GM12891 (cell line): ENCODE data around the gene NHLRC2.

ENCODE experiments used
- POLR2A ChIP-seq: IDR thresholded peaks from 2 replicates; pipeline ENCODE4 v1.6.1; 2011; ENCODE audit warnings: low read depth, low read length, control low read depth
- POLR2AphosphoS5 ChIP-seq: IDR thresholded peaks from 2 replicates; pipeline ENCODE4 v1.6.1; 2011; ENCODE audit warnings: low read depth, low read length, control low read depth
- POU2F2 ChIP-seq: IDR thresholded peaks from 2 replicates; pipeline ENCODE4 v1.6.1; 2011; ENCODE audit warnings: low read depth, mild to moderate bottlenecking, control low read depth, low read length, moderate library complexity

GRCh38 chr10:113950268-113950667, 95.8 kb downstream of the NHLRC2 start:
- TF ChIP-seq POU2F2 (no peak), POLR2A (no peak), POLR2AphosphoS5 (no peak)
